Hepatocyte (in vitro differentiated cells): ENCODE data around the gene BCOR. TPM values are rescaled to one million over a fixed set of nuclear protein-coding genes. Genes with fewer than 3 reads are reported as not detected.

ENCODE experiments used
- DNase-seq: peaks from one replicate; pipeline ENCODE4 v3.0.0-alpha.2; 2016; ENCODE audit warnings: low spot score
- H2AFZ ChIP-seq: fragments of 200-600 bp; sonication (generic); 2 replicates; pipeline ENCODE4 v1.6.0; 2016; ENCODE audit warnings: antibody characterized with exemption, mild to moderate bottlenecking
- H3K27ac ChIP-seq: fragments of 200-600 bp; sonication (generic); 2 replicates; pipeline ENCODE4 v1.5.1; 2016; ENCODE audit warnings: mild to moderate bottlenecking
- H3K27me3 ChIP-seq: fragments of 200-600 bp; sonication (generic); 2 replicates; pipeline ENCODE4 v1.6.1; 2016
- H3K36me3 ChIP-seq: fragments of 200-600 bp; sonication (generic); replicated peaks from 2 replicates; pipeline ENCODE4 v1.5.1; 2016; ENCODE audit warnings: low read depth; ENCODE audit not compliant: insufficient read depth
- H3K4me1 ChIP-seq: fragments of 200-600 bp; sonication (generic); 2 replicates; pipeline ENCODE4 v1.5.1; 2016; ENCODE audit warnings: mild to moderate bottlenecking, moderate library complexity; ENCODE audit not compliant: insufficient read depth
- H3K4me2 ChIP-seq: fragments of 200-600 bp; sonication (generic); 2 replicates; pipeline ENCODE4 v1.6.0; 2016
- H3K4me3 ChIP-seq: fragments of 200-600 bp; sonication (generic); 2 replicates; pipeline ENCODE4 v1.5.1; 2016; ENCODE audit warnings: mild to moderate bottlenecking
- H3K79me2 ChIP-seq: fragments of 200-600 bp; sonication (generic); 2 replicates; pipeline ENCODE4 v1.6.0; 2017; ENCODE audit warnings: mild to moderate bottlenecking
- H3K9me2 ChIP-seq: fragments of 200-600 bp; sonication (generic); replicated peaks from 2 replicates; pipeline ENCODE4 v1.6.0; 2017; ENCODE audit warnings: mild to moderate bottlenecking; ENCODE audit not compliant: insufficient read depth
- H3K9me3 ChIP-seq: fragments of 200-600 bp; sonication (generic); 2 replicates; pipeline ENCODE4 v1.5.1; 2016; ENCODE audit warnings: low read depth, mild to moderate bottlenecking
- H4K20me1 ChIP-seq: fragments of 200-600 bp; sonication (generic); 2 replicates; pipeline ENCODE4 v1.6.0; 2016; ENCODE audit warnings: mild to moderate bottlenecking; ENCODE audit not compliant: insufficient read depth, poor library complexity, severe bottlenecking
- EZH2 ChIP-seq: fragments of 200-600 bp; sonication (generic); IDR thresholded peaks from 2 replicates; pipeline ENCODE4 v1.6.1; 2016; ENCODE audit warnings: antibody characterized with exemption, mild to moderate bottlenecking, borderline replicate concordance
- EZH2phosphoT487 ChIP-seq: fragments of 200-600 bp; sonication (generic); IDR thresholded peaks from one replicate; pipeline ENCODE4 v1.6.1; 2018; ENCODE audit warnings: antibody characterized with exemption, mild to moderate bottlenecking, low read depth, moderate library complexity; ENCODE audit not compliant: unreplicated experiment, severe bottlenecking
- WGBS: methylation state at CpG from one replicate; pipeline ENCODE4 v1.1.6; 2016; ENCODE audit warnings: low lambda C conversion rate; ENCODE audit errors: missing lambda C conversion rate; 5-methylcytosine and 5-hydroxymethylcytosine counted together
- polyA plus RNA-seq: library from polyadenylated mRNA; unstranded; fragments of >200 nt; fragmentation: Nextera tagmentation; extraction: Ambion mirVana; gene quantifications from 2 replicates; pipeline ENCODE4 v1.2.1, GENCODE V29; 2016
- total RNA-seq: library from RNA; depleted of rRNA; stranded (reverse); fragments of >200 nt; gene quantifications from 2 replicates; pipeline ENCODE4 v1.2.3, GENCODE V29; 2014
- TF ChIP-seq, protein P1 (sequence below): fragments of 200-600 bp; sonication (generic); IDR thresholded peaks from 2 replicates; pipeline ENCODE4 v1.5.1; 2016; ENCODE audit warnings: antibody characterized with exemption, mild to moderate bottlenecking; ENCODE audit not compliant: poor library complexity

BCOR gene
- total and polyA plus RNA-seq, 2 experiments from 2014 or later = 13.6 to 22.9 TPM

DNA sequence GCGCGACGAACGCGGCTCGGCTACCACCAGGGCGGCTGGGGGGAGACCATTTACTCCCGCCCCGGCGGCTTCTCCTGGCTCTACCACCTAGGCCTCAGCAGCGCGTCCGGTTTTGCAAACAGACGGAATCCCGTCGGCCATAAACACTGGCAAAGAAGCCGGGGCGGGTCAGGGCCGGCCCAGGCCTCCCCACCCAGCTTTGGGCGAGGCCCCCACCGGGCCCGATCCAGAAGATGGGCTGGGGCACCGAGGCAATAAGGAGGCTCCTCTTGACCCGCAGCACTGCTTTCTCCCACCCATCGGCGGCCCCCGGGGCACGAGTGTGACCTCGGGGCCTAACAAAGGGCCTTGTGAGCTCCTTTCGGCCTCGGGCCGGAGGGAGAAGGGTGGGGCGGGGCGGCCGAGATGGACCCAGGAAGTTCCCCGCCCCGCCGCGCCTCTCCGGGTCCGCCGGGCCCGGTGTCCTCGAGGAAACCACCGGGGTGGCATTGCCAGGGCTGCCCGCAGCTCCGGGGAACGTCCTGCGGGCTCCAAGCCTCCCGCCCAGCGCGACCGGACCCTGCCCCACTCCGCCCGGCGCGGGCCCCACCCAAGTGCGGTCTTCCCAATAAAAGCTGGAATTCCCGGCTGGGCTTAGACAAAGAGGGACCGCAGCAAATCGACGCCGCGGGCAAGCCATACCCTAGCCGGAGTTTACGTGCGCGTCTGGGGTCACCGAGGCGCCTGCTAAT, 5.9 kb downstream of the BCOR start:
- H4K20me1 ChIP-seq = peaks cover 71% of the 10 kb centered on the region
- H3K4me1 ChIP-seq = peaks cover 80% of the 10 kb centered on the region
- H3K27ac ChIP-seq = no peak overlapping the region
- H3K9me3 ChIP-seq = no peaks in the 10 kb centered on the region
- H3K9me2 ChIP-seq = no peaks in the 10 kb centered on the region
- no peak for DNase-seq
- TF ChIP-seq EZH2 (no peak), EZH2phosphoT487 (no peak)
- TF ChIP-seq, protein P1, sequence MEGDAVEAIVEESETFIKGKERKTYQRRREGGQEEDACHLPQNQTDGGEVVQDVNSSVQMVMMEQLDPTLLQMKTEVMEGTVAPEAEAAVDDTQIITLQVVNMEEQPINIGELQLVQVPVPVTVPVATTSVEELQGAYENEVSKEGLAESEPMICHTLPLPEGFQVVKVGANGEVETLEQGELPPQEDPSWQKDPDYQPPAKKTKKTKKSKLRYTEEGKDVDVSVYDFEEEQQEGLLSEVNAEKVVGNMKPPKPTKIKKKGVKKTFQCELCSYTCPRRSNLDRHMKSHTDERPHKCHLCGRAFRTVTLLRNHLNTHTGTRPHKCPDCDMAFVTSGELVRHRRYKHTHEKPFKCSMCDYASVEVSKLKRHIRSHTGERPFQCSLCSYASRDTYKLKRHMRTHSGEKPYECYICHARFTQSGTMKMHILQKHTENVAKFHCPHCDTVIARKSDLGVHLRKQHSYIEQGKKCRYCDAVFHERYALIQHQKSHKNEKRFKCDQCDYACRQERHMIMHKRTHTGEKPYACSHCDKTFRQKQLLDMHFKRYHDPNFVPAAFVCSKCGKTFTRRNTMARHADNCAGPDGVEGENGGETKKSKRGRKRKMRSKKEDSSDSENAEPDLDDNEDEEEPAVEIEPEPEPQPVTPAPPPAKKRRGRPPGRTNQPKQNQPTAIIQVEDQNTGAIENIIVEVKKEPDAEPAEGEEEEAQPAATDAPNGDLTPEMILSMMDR = no peak
- peak overlapping the region; percentile 88 for H3K4me2 ChIP-seq
- H3K27me3 ChIP-seq = peaks cover 65% of the 10 kb centered on the region
- H2AFZ ChIP-seq = no peak overlapping the region
- no peaks in the 10 kb centered on the region for H3K36me3 ChIP-seq
- H3K4me3 ChIP-seq = no peak overlapping the region
- 28% methylated on average over 51 of the region's 70 CpGs for WGBS
- H3K79me2 ChIP-seq = peaks cover 98% of the 10 kb centered on the region

DNA sequence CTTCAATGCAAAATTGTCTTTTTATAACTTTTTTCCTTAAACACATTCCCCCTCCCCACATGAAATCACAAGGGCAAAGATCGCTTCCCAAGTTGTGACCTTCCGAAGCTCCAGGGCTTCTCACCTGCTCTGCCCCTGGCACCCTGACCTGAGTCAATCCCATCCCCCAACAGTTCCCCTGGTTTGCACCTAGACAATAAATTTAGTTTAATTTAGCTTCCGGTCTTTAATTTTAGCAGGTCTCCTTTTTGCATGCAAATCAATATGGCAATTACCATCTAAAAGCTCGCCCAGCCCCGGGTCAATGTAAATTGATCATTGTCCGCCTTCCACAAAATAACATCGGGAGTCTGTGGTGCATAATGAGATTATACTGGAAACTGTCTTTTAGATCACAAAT, 6.8 kb downstream of the BCOR start:
- H3K27ac ChIP-seq = no peak overlapping the region
- no peak for DNase-seq
- WGBS = 51% methylated on average over 7 of the region's 7 CpGs
- no peaks in the 10 kb centered on the region for H3K36me3 ChIP-seq
- TF ChIP-seq EZH2phosphoT487 (peak; percentile 29), EZH2 (peak; percentile 18)
- TF ChIP-seq, protein P1 = no peak
- H2AFZ ChIP-seq = no peak overlapping the region
- H3K79me2 ChIP-seq = peaks cover 96% of the 10 kb centered on the region
- peak overlapping the region; percentile 88 for H3K4me2 ChIP-seq
- H3K9me3 ChIP-seq = no peaks in the 10 kb centered on the region
- peaks cover 87% of the 10 kb centered on the region for H3K4me1 ChIP-seq
- peaks cover 72% of the 10 kb centered on the region for H4K20me1 ChIP-seq
- no peaks in the 10 kb centered on the region for H3K9me2 ChIP-seq
- H3K27me3 ChIP-seq = peaks cover 65% of the 10 kb centered on the region
- H3K4me3 ChIP-seq = no peak overlapping the region

DNA sequence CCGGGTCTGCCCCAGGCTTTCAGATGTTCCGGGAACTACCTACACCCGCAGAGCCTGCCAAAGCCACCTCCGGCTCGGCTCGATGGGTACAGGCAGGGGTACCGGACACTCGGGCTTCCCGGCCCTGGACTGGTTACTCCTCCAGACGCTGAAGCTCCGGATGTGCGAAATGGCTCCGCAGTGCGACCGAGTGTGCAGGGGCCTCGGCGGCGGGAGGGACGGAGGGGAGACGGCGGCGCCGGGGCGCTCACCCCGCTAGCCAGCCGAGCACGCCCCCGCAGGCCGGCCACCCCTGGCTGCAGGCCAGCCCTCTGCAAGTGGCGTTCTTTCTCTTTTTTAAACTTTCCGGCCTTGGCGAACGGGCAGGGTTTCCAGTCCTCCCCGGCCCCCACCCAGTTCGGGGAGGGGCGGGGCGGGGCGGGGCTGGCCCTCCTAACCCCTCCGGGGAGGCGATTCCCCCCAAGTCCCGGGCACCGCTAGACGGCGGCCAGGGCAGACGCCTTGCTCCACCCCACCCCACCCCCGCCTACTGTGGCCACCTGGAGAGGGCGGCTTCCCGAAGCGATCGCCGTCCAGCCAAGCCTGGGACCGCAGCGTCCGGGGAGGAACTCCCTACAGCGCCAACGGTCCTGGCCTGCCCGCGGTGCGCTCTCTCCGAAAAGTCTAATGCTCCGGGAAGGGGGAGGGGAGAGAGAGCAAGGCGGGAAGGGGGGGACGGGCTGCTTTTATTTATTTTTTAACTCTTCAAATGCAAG, 7.5 kb downstream of the BCOR start:
- peaks cover 73% of the 10 kb centered on the region for H4K20me1 ChIP-seq
- peaks cover 92% of the 10 kb centered on the region for H3K4me1 ChIP-seq
- H3K27ac ChIP-seq = peak overlapping the region; percentile 11
- WGBS = 25% methylated on average over 29 of the region's 63 CpGs
- H3K9me2 ChIP-seq = no peaks in the 10 kb centered on the region
- DNase-seq = peak; percentile 46
- no peaks in the 10 kb centered on the region for H3K9me3 ChIP-seq
- H3K4me3 ChIP-seq = peak overlapping the region; percentile 14
- H3K4me2 ChIP-seq = peak overlapping the region; percentile 88
- no peaks in the 10 kb centered on the region for H3K36me3 ChIP-seq
- TF ChIP-seq EZH2 = peak; percentile 34
- no peak for TF ChIP-seq EZH2phosphoT487
- TF ChIP-seq, protein P1 = no peak
- peaks cover 63% of the 10 kb centered on the region for H3K27me3 ChIP-seq
- H3K79me2 ChIP-seq = peaks cover 94% of the 10 kb centered on the region
- no peak overlapping the region for H2AFZ ChIP-seq
